HG03025 (cell line): Measurements from ENCODE around the gene ZNF385C.

Experiments
- ATAC-seq: cut with Tn5 transposase; IDR thresholded peaks from one replicate; pipeline ENCODE4 v1.9.1; 2021; ENCODE audit warnings: mild to moderate bottlenecking, moderate library complexity; ENCODE audit not compliant: unreplicated experiment, low FRiP score

ZNF385C gene

GRCh38 chr17:42087042-42087701 lies 11.1 kb downstream of the ZNF385C start:
- no peak for ATAC-seq

- no peak for ATAC-seq
Observed at GRCh38 chr17:42081516-42082129, 16.6 kb downstream of the ZNF385C start.

GRCh38 chr17:42079541-42079940 lies 18.7 kb downstream of the ZNF385C start:
- no peak for ATAC-seq

- ATAC-seq = no peak
Observed at GRCh38 chr17:42078396-42079043, 19.8 kb downstream of the ZNF385C start.

GRCh38 chr17:42077755-42078154 lies 20.5 kb downstream of the ZNF385C start:
- no peak for ATAC-seq

GRCh38 chr17:42076797-42077559 lies 21.3 kb downstream of the ZNF385C start:
- ATAC-seq = no peak

- ATAC-seq = no peak
Observed at GRCh38 chr17:42075789-42076188, 22.5 kb downstream of the ZNF385C start.

- no peak for ATAC-seq
Observed at GRCh38 chr17:42072323-42073187, 25.7 kb downstream of the ZNF385C start.

- no peak for ATAC-seq
Observed at GRCh38 chr17:42071810-42072209, 26.5 kb downstream of the ZNF385C start.

- no peak for ATAC-seq
Observed at GRCh38 chr17:42068979-42069378, 29.3 kb downstream of the ZNF385C start.

- ATAC-seq = no peak
Observed at GRCh38 chr17:42067371-42068091, 30.7 kb downstream of the ZNF385C start.

GRCh38 chr17:42065201-42065600 lies 33.1 kb downstream of the ZNF385C start:
- ATAC-seq = no peak

GRCh38 chr17:42062681-42063080 lies 35.6 kb downstream of the ZNF385C start:
- ATAC-seq = no peak

GRCh38 chr17:42061646-42062487 lies 36.4 kb downstream of the ZNF385C start:
- no peak for ATAC-seq

- ATAC-seq = no peak
Observed at GRCh38 chr17:42060231-42060630, 38.0 kb downstream of the ZNF385C start.

GRCh38 chr17:42059815-42060214 lies 38.5 kb downstream of the ZNF385C start:
- no peak for ATAC-seq

- no peak for ATAC-seq
Observed at GRCh38 chr17:42058063-42058462, 40.2 kb downstream of the ZNF385C start.

- no peak for ATAC-seq
Observed at GRCh38 chr17:42056635-42057034, 41.6 kb downstream of the ZNF385C start.

- no peak for ATAC-seq
Observed at GRCh38 chr17:42055496-42055895, 42.8 kb downstream of the ZNF385C start.
